Activated CD4-positive, CD25-positive, alpha-beta regulatory T cell (primary cell): ENCODE results near the gene TRPM3.

Source experiments
- DNase-seq, 4 experiments: peaks; one replicate each; lab custom pipeline; 2025; lab: John Stamatoyannopoulos, UW

Gene TRPM3

DNA sequence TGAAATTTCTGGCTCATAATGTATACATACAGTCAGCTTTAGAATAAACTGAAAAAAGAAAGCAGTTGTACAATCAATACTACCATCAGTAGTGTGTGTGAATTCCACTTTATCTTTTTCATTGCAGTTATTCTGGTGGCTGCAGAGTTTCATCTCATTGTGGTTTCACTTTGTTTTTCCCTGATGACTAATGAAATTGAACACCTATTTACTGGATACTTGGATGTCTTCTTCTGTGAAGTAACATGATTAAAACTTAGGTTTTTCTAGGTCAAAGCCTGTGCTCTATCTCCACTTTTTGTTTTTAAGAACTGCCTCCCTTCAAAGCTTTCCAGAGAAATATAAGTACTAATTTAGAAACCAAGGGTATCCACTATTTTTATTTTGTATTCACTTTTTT is 174.3 kb downstream of the TRPM3 start:
- no peak for DNase-seq

- DNase-seq: no peak
Measured at GRCh38 chr9:70945301-70945700, 176.1 kb downstream of the TRPM3 start.

GRCh38 chr9:70941191-70941590 is 180.2 kb downstream of the TRPM3 start:
- no peak for DNase-seq

DNA sequence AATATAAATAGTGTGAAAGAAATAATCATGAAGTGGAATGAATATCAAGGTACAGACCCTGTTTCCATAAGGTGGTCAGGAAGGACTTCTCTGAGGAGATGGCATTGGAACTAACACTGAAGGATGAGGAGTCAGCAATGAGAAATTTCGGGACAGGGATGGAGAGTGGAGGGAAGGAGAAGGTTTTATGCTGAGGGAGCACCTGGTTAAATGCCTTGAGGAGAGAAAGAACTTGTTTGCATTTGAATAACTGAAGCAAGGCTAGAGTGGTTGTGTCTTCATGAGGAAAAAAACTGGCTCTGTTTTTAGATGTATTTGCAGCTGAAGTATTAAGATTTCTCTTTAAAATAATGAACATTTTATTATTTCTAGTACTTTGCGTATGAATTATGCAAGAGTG is 180.8 kb downstream of the TRPM3 start:
- DNase-seq: no peak

GRCh38 chr9:70936536-70936935 is 184.9 kb downstream of the TRPM3 start:
- DNase-seq: no peak

- no peak for DNase-seq
Measured at GRCh38 chr9:70935856-70936255, 185.6 kb downstream of the TRPM3 start.

GRCh38 chr9:70934642-70935041 is 186.8 kb downstream of the TRPM3 start:
- DNase-seq: no peak

DNA sequence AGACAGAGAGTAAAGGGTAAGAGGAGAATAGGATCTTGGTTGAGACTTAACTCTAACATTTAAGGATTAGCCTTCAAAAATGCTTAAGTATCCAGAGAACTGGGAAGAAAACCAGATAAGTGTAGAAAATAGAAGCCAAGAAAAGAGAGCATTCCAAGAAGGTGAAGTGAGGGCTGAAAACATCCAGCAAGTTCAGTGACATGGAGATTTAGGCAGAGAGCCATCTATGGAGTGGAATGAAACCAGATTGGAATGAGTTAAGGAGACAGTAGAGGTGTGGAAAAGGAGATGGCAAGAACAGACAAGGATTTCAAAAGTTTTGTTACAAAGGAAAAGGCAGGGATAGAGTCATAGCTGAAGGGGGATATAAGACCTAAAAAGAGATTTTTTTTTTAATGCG is 188.1 kb downstream of the TRPM3 start:
- DNase-seq: no peak

DNA sequence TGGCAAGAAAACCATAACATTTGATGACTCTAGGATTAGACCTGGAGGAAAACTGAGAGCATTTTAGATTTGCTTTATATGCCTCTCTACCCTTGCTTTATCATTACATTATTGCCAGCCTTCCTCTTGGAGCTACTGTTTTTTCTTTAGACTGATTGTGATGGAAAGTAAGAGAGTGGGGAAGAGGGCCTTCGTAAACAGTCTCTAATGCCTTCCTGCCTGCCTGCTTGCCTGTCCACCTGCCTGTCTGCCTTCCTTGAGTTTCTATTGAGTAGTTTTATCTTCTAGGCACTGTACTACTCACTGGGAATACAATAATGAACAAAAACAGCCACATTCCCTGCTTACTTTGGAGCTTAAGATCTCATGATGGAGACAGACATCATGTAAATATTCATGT is 189.3 kb downstream of the TRPM3 start:
- DNase-seq: no peak

- DNase-seq: no peak
Measured at GRCh38 chr9:70927530-70927929, 193.9 kb downstream of the TRPM3 start.

GRCh38 chr9:70924895-70925547 is 196.4 kb downstream of the TRPM3 start:
- no peak for DNase-seq

DNA sequence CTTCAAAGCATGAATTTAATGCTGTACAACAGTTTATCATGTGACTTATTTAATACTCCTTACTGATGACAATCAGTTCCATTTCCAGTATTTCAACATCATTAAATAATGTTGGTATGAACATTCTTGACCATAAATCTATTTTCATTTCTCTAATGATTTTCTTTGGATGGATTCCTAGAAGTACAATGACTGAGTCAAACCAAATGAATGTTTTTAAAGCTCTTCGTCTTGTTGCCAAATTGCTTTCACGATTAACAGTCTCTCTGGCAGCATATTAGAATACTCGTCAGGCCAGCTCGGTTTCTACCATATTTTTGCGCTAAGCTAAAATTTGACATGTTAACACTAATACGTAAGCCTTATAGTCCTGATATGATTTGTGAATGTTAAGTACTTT is 197.0 kb downstream of the TRPM3 start:
- DNase-seq: no peak

GRCh38 chr9:70923961-70924360 is 197.5 kb downstream of the TRPM3 start:
- no peak for DNase-seq

DNA sequence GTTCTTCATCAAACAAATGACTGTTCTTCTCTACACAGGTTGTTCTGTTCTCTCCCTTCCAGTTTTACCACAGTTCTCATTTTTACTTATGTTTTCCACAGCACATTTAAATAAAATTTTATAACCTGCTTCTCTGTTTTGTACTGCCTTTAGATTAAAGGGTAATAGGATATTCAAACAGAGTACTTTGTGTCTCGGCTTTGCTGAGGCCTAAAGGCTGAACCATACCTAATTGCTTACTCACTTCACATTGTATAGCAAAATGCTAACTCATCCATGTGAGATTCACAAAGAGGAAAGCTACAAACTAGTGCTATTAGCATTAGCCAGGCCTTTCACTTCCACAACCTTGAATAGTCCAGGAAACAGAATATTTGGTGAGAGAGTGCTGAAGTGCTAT is 200.3 kb downstream of the TRPM3 start:
- no peak for DNase-seq

GRCh38 chr9:70917277-70917676 is 204.1 kb downstream of the TRPM3 start:
- DNase-seq: no peak

DNA sequence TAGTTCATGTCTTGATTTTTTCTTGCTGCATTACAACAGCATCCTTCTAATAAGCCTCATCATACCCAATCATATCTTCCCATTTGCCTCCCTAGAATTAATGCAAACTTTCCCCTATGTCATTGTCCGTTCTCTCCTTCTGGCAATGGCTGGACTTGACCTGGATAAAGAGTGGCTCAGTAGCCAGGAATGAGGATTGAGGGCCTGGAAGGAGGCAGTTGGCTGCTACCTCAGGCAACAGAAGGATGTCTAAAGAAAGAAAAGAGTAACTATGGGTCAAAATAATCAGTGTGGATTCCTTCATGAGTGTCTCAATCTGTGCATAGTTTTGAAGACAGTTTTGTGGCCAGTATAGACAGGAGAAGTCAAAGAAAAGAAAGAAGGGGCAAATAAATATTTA is 209.6 kb downstream of the TRPM3 start:
- DNase-seq: no peak

GRCh38 chr9:70910598-70910997 is 210.8 kb downstream of the TRPM3 start:
- DNase-seq: no peak

- DNase-seq: no peak
Measured at GRCh38 chr9:70902692-70903131, 218.7 kb downstream of the TRPM3 start.

DNA sequence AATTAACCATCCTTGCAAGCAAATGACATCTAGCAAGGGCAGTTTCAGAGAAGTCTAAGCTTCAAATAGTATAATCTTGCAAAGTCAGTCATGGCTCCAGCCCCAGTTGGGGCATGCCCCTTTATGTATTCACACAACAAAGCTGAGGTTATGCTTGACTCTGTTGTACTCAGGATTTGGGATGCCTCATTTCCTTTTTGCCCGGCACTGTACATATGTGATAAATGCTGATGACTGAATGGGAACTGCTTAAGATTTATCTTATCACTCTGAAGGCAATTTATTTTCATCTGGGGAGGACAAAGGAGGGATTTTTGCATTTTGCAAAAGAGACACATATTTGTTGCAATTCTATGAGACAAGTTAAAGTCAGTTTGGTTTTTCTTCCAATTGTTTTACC is 219.2 kb downstream of the TRPM3 start:
- DNase-seq: no peak

GRCh38 chr9:70901746-70902145 is 219.7 kb downstream of the TRPM3 start:
- no peak for DNase-seq

DNA sequence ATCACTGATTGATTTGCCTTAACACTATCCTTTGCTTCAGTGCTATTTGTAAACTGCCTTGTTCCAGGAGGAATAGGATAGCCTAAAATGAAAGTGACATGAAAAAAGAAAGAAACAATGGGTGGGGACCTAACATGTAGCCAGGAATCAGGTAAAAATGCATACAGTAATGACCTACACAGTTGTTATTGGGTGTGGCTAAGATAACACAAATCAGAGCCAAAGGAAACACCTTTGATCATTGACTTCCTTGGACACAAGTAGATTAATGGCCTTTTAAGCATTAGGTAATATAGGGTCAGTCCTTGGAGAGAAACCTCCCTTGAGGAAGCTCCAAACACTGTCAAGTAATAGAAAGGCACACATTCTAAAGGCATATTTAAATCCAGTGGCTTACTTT is 220.4 kb downstream of the TRPM3 start:
- no peak for DNase-seq

- no peak for DNase-seq
Measured at GRCh38 chr9:70893580-70894122, 227.8 kb downstream of the TRPM3 start.

- DNase-seq: no peak
Measured at GRCh38 chr9:70888471-70888870, 232.9 kb downstream of the TRPM3 start.

- no peak for DNase-seq
Measured at GRCh38 chr9:70887826-70888225, 233.6 kb downstream of the TRPM3 start.
